IPS DF 6.9 (cell line): ENCODE results near the gene CHML.
"Not testable (repeated sequence)": the region's sequence is repeated elsewhere in the genome, so short reads cannot be mapped to it uniquely, and the experiment has no call there.

Experiments
- DNase-seq: peaks from one replicate; pipeline ENCODE4 v3.0.0-alpha.2; 2013; ENCODE audit warnings: low read depth, low spot score
- H3K27ac ChIP-seq: one replicate; pipeline ENCODE4 v1.5.1; 2013; ENCODE audit warnings: low read length, control low read depth
- H3K27me3 ChIP-seq: 2 replicates; pipeline ENCODE4 v1.6.1; 2013; ENCODE audit warnings: mild to moderate bottlenecking, low read length; ENCODE audit not compliant: control insufficient read depth, insufficient read depth
- H3K36me3 ChIP-seq: 2 replicates; pipeline ENCODE4 v1.6.1; 2013; ENCODE audit warnings: low read length; ENCODE audit not compliant: control insufficient read depth, insufficient read depth
- H3K4me1 ChIP-seq: 2 replicates; pipeline ENCODE4 v1.6.1; 2013; ENCODE audit warnings: low read length; ENCODE audit not compliant: control insufficient read depth, insufficient read depth
- H3K4me3 ChIP-seq: 2 replicates; pipeline ENCODE4 v1.5.1; 2013; ENCODE audit warnings: mild to moderate bottlenecking, low read length
- H3K9me3 ChIP-seq: 2 replicates; pipeline ENCODE4 v1.6.1; 2013; ENCODE audit warnings: low read length, inconsistent platforms; ENCODE audit not compliant: control insufficient read depth, insufficient read depth
- WGBS: extraction: QIAGEN DNeasy Blood & Tissue Kit; methylation state at CpG from one replicate; pipeline ENCODE4 v1.1.7; 2013; ENCODE audit warnings: mixed read lengths, missing lambda C conversion rate; ENCODE audit not compliant: insufficient read length, insufficient coverage; 5-methylcytosine and 5-hydroxymethylcytosine counted together

The CHML gene

DNA sequence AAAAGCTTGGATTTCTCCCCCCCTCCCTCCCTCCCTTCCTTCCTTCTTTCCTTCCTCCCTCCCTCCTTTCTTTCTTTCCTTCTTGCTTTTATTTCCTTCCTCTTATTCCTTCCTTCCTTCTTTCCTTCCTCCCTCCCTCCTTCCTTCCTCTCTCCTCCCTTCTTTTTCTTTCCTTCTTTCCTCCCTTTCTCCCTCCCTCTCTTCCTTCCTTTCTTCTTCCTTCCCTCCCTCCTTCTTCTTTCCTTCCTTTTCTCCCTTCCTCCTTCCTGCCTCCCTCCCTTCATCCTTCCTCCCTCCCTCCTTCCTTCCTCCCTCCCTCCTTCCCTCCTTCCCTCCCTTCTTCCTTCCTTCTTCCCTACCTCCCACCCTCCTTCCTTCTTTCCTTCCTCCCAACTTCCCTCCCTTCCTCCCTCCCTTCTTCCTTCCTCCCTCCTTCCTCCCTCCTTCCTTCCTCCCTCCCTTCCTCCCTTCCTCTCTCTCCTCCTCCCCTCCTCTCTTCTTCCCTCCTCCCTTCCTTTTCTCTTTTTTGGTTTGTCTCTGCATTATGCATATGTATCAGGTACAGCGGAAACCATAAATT is 34.7 kb upstream of the CHML start:
- Histone ChIP-seq H3K27ac (no peak overlapping the region), H3K27me3 (no peaks in the 10 kb centered on the region), H3K4me3 (no peak overlapping the region), H3K4me1 (no peaks in the 10 kb centered on the region), H3K9me3 (no peaks in the 10 kb centered on the region), H3K36me3 (no peaks in the 10 kb centered on the region)
- no CpG with 5 or more reads among the region's 1 CpG for WGBS
- no peak for DNase-seq

DNA sequence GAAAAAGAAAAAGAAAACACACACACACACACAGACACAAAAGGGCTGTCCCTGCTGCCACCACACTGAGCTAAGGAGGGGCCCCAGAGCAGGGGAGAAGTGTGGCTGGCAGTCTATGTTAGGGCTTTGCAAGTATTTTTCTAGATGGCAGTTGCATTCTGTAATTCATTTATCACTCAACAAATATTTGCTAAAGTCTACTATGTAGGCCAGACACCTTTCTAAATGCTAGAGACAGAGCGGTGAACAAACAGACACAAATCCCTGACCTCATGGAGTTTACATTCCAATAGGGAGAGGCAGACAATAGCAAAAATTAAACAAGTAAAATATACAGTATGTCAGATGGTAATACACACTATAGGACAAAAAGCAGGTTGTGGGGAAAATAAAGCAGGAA is 32.1 kb upstream of the CHML start:
- no CpG with 5 or more reads among the region's 1 CpG for WGBS
- Histone ChIP-seq H3K4me1 (no peaks in the 10 kb centered on the region), H3K36me3 (no peaks in the 10 kb centered on the region), H3K9me3 (no peaks in the 10 kb centered on the region), H3K4me3 (no peak overlapping the region), H3K27me3 (no peaks in the 10 kb centered on the region), H3K27ac (no peak overlapping the region)
- no peak for DNase-seq

DNA sequence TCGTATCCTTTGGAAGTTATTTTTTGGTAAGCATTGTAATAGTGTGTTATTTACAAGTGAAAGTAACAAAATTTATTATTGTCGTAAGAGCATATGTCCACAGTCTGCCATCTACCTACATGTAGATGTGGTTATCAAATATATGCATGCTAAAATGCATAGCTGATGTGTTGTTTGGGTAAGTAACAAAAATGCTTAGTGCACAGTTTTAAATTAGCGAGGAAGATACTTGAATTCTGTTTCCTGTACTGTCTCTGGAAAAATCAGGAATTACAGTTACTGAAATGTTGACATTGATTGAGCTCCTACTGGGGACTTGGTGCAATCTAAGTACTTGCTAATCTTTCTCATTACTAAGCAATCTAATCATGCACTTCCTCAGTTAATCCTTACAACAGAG is 26.2 kb upstream of the CHML start:
- Histone ChIP-seq H3K27ac (no peak overlapping the region), H3K4me3 (no peak overlapping the region), H3K9me3 (no peaks in the 10 kb centered on the region), H3K4me1 (no peaks in the 10 kb centered on the region), H3K36me3 (no peaks in the 10 kb centered on the region), H3K27me3 (no peaks in the 10 kb centered on the region)
- DNase-seq = no peak
- no CpG with 5 or more reads among the region's 3 CpGs for WGBS

DNA sequence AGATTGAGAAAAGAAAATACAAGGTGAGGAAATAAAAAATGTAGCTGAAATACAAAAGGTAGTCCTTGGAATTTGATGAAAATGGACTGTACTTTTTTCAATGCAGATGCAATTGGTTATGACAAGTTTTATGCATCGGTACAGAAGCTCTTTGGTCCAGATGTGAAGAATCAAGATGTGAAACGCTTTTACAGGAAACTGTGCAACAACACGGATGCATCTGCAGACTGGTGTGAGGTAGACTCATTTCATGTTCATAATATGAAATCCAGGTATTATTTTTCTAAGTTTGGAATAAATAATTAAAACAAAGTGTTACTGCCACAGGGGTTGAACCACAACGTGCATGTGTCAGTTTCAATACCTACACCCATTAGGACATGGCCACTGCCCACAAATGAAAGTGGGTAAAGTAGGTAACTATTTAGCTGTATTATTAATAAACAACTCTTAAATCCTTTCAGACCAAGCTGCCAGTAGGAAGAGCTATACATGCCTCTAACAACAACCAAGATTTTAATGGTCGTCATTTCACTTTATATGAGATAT is 20.3 kb upstream of the CHML start:
- H3K27ac ChIP-seq = no peak overlapping the region
- no CpG with 5 or more reads among the region's 5 CpGs for WGBS
- DNase-seq = no peak
- no peaks in the 10 kb centered on the region for H3K9me3 ChIP-seq
- H3K27me3 ChIP-seq = no peaks in the 10 kb centered on the region
- H3K4me1 ChIP-seq = no peaks in the 10 kb centered on the region
- H3K36me3 ChIP-seq = no peaks in the 10 kb centered on the region
- H3K4me3 ChIP-seq = no peak overlapping the region

DNA sequence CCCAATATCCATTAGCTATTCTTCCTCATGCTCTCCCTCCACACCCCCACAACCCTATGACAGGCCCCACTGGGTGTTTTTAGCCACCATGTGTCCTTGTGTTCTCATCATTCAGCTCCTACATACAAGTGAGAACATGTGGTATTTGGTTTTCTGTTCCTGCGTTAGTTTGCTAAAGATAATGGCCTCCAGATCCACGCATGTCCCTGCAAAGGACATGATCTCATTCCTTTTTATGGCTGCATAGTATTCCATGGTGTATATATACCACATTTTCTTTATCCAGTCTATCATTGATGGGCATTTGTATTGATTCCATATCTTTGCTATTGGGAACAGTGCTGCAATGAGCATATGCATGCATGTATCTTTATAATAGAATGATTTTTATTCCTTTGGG is 18.8 kb upstream of the CHML start:
- not testable (repeated sequence) for H3K4me3 ChIP-seq, H3K27ac ChIP-seq, H3K4me1 ChIP-seq, H3K36me3 ChIP-seq, DNase-seq, H3K9me3 ChIP-seq, H3K27me3 ChIP-seq
- no CpG with 5 or more reads among the region's 2 CpGs for WGBS

DNA sequence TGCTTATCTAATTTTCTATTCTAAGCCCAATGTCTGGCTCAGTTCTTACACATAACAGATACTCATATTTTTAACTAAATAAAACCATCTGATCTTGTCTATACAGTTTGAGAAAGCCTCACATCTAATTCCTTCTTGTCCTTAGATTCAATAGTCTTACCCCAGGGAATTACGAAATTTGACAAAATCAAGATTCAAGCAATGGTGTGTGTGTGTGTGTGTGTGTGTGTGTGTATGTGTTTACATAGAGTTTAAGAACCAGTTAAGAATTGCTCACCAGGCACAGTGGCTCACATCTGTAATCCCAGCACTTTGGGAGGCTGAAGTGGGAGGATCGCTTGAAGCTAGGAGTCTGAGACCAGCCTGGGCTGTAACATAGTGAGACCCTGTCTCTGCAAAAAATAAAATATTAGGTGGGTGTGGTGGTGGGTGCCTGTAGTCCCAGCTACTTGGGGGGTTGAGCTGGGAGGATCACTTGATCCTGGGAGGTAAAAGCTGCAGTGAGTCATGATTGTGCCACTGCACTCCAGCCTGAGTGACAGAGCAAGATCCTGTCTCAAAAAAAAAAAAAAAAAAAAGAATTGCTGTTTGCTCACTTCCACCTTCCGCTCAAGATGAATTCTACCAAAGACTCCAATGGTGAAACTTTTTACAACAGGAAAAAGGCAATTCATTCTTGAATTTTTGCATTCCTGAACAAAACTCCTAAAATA is 18.1 kb upstream of the CHML start:
- WGBS = no CpG with 5 or more reads among the region's 3 CpGs
- Histone ChIP-seq H3K9me3 (no peaks in the 10 kb centered on the region), H3K27ac (no peak overlapping the region), H3K27me3 (no peaks in the 10 kb centered on the region), H3K4me3 (no peak overlapping the region), H3K36me3 (no peaks in the 10 kb centered on the region), H3K4me1 (no peaks in the 10 kb centered on the region)
- DNase-seq = no peak

DNA sequence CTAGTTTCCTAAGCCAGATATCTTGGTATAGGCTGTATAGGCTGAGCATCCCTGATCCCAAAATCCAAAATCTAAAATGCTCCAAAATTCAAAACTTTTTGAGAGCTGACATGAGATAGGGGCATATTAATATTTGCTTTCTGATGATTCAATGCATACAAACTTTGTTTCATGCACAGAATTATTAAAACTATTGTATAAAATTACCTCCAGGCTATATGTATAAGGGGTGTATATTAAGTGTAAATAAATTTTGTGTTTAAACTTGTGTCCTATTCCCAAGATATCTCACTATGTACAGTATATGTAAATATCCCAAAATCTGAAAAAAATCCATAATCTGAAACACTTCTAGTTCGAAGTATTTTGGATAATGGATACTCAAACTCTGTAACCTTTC is 14.5 kb upstream of the CHML start:
- Histone ChIP-seq H3K27ac (no peak overlapping the region), H3K4me1 (no peaks in the 10 kb centered on the region), H3K36me3 (no peaks in the 10 kb centered on the region), H3K4me3 (no peak overlapping the region), H3K27me3 (no peaks in the 10 kb centered on the region), H3K9me3 (no peaks in the 10 kb centered on the region)
- no peak for DNase-seq
- no CpG with 5 or more reads among the region's 1 CpG for WGBS

DNA sequence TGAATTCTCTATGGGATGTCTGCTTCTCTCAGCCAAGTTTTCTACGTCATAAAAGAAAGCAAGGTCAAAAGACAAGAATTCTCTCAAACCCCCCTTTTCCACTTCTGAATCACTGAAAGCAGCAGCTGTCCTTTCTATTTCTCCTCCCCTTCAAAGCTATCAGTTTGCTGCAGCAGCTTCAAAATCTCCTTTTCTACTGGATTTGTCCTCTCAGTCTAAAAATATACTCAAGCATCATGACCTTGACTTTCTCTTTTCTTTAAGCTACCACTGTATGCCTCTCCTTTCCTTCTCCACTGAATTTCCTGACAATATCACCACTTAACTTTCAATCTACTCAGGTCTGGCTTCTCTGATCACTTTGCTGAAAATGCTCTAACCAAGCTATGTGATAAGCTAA is 13.8 kb upstream of the CHML start:
- DNase-seq = no peak
- Histone ChIP-seq H3K4me3 (no peak overlapping the region), H3K27ac (no peak overlapping the region), H3K9me3 (no peaks in the 10 kb centered on the region), H3K36me3 (no peaks in the 10 kb centered on the region), H3K4me1 (no peaks in the 10 kb centered on the region), H3K27me3 (no peaks in the 10 kb centered on the region)
- no CpG with 5 or more reads among the region's 1 CpG for WGBS

DNA sequence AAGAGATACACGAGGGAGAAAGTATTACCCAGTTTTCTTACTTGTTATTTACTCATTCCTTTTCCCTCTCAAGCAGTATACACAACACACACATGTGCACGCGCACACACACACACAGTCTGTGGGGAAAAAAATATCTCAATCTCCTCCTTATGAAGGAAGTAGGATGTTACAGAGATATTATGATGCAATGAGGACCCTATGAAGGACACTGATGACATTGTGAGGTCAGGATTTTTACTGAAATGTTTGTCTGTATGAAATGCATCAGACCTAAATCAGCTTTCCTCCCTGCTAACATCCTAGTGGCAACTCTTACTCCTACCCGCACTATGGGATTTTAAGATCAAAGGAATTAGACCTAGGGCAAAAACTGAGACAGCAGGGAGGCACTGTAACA is 11.8 kb upstream of the CHML start, which contains the start of gene WDR64:
TSS of gene WDR64 (plus strand) at position 270 of the 400 bp plus-strand sequence. CDS start 204 bp downstream, outside the sequence.
- no peak for DNase-seq
- no peaks in the 10 kb centered on the region for H3K36me3 ChIP-seq
- no peaks in the 10 kb centered on the region for H3K9me3 ChIP-seq
- no peaks in the 10 kb centered on the region for H3K4me1 ChIP-seq
- no CpG with 5 or more reads among the region's 4 CpGs for WGBS
- H3K27ac ChIP-seq = no peak within 1 kb of the TSS
- no peaks in the 10 kb centered on the region for H3K27me3 ChIP-seq
- no peak within 1 kb of the TSS for H3K4me3 ChIP-seq

DNA sequence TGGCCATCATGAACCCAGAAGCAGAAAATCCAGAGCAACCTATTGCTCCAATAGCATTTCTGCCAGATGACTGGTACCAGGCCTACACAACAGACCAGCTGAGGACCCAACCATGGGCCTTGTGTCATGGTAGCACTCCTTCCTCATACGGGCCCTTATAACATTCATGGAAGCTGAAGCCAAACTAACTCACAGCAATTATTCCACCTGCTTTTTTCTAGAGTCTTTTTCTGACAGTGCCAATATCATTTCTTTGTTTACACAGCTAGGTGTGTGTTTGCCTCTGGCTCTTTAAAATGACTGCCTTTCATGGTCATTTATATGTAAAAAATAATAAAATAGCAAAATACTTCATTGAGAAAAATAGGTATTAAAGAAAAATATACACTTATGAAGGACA is 8.0 kb upstream of the CHML start:
- no peaks in the 10 kb centered on the region for H3K9me3 ChIP-seq
- DNase-seq = no peak
- WGBS = no CpG with 5 or more reads among the region's 1 CpG
- H3K36me3 ChIP-seq = no peaks in the 10 kb centered on the region
- H3K4me1 ChIP-seq = no peaks in the 10 kb centered on the region
- no peak overlapping the region for H3K27ac ChIP-seq
- no peaks in the 10 kb centered on the region for H3K27me3 ChIP-seq
- no peak overlapping the region for H3K4me3 ChIP-seq

DNA sequence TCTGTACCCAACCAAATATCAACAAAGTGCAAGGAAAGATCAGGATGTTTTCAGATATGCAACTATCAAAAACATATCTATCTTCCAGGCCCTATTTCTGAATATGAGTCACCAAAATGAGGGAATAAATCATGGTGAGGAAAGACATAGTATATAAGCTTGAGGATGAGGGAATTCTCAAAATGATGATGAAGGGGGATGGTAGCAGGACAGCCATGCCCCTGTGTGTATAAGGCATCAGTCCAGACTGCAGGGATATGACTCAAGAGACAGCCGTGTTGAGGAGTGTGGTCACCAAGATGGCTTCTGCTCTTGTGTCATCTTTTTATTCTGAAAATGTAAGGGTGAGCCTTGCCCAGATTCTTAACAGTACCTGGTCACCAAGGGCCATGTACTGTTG is 7.5 kb upstream of the CHML start:
- no peak for DNase-seq
- no peak overlapping the region for H3K27ac ChIP-seq
- no peaks in the 10 kb centered on the region for H3K27me3 ChIP-seq
- no peaks in the 10 kb centered on the region for H3K4me1 ChIP-seq
- no CpG with 5 or more reads among the region's 1 CpG for WGBS
- no peaks in the 10 kb centered on the region for H3K9me3 ChIP-seq
- H3K4me3 ChIP-seq = no peak overlapping the region
- no peaks in the 10 kb centered on the region for H3K36me3 ChIP-seq
